SK-N-SH (cell line): Measurements from ENCODE around the gene ZBED3. TPM values are rescaled to one million over a fixed set of nuclear protein-coding genes. Genes with fewer than 3 reads are reported as not detected.

Source experiments
- CTCF ChIA-PET: fragments of 300-600, 350-600 bp; formaldehyde crosslinking; extraction: SDS; loops from one replicate; lab custom pipeline; 2021; lab: Yijun Ruan, JAX
- POLR2A ChIA-PET: fragments of 350-600 bp; sonication (Branson Sonifier 250); formaldehyde crosslinking; extraction: SDS; loops from one replicate; lab custom pipeline; 2020; ENCODE audit warnings: antibody characterized with exemption, inconsistent platforms; lab: Yijun Ruan, JAX
- DNase-seq: peaks from one replicate; pipeline ENCODE4 v3.0.0; 2012
- H2AFZ ChIP-seq: fragments of 200-600 bp; sonication (generic); 2 replicates; pipeline ENCODE4 v1.8.1; 2016; ENCODE audit warnings: antibody characterized with exemption, mild to moderate bottlenecking, low read depth
- H3F3A ChIP-seq: fragments of 200-600 bp; sonication (generic); replicated peaks from 2 replicates; pipeline ENCODE3; 2016; ENCODE audit warnings: antibody characterized with exemption, mild to moderate bottlenecking; ENCODE audit not compliant: insufficient read depth
- H3K27ac ChIP-seq, 2 experiments: fragments of 200-500 bp in 1 of 2; fragments of 200-600 bp in 1 of 2; sonication (Bioruptor generic) in 1 of 2; sonication (generic), shearing (Covaris generic) in 1 of 2; 2 replicates each; pipeline versions ENCODE4 v1.5.1 to v1.6.1; 2014 to 2016; ENCODE audit warnings: low read depth in 2 of 2, inconsistent platforms in 1 of 2, low read length in 1 of 2, mild to moderate bottlenecking in 1 of 2, mixed read lengths in 1 of 2
- H3K27me3 ChIP-seq: fragments of 200-600 bp; sonication (generic), shearing (Covaris generic); 2 replicates; pipeline ENCODE4 v1.6.1; 2016; ENCODE audit warnings: mixed run types; ENCODE audit not compliant: insufficient read depth
- H3K36me3 ChIP-seq, 2 experiments: fragments of 200-500 bp in 1 of 2; fragments of 200-600 bp in 1 of 2; sonication (Bioruptor generic) in 1 of 2; sonication (generic) in 1 of 2; replicated peaks in 1 of 2; 2 replicates each; pipeline versions ENCODE3 to v1.5.1; 2014 to 2016; ENCODE audit warnings: low read length in 1 of 2, mild to moderate bottlenecking in 1 of 2; ENCODE audit not compliant: insufficient read depth in 2 of 2, control insufficient read depth in 1 of 2
- H3K4me1 ChIP-seq, 2 experiments: fragments of 200-500 bp in 1 of 2; fragments of 200-600 bp in 1 of 2; sonication (Bioruptor generic) in 1 of 2; sonication (generic), shearing (Covaris generic) in 1 of 2; 2 replicates each; pipeline versions ENCODE4 v1.5.1 to v1.6.1; 2014 to 2016; ENCODE audit warnings: low read depth in 1 of 2, low read length in 1 of 2, mixed run types in 1 of 2; ENCODE audit not compliant: insufficient read depth in 2 of 2, control insufficient read depth in 1 of 2
- H3K4me2 ChIP-seq: fragments of 200-600 bp; sonication (generic), shearing (Covaris generic); 2 replicates; pipeline ENCODE4 v1.6.1; 2017; ENCODE audit warnings: mixed run types
- H3K4me3 ChIP-seq, 2 experiments: fragments of 200-500 bp in 1 of 2; fragments of 200-600 bp in 1 of 2; sonication (Bioruptor generic) in 1 of 2; sonication (generic), shearing (Covaris generic) in 1 of 2; 2 replicates each; pipeline versions ENCODE4 v1.5.1 to v1.8.1; 2014 to 2016; ENCODE audit warnings: low read depth in 2 of 2, inconsistent platforms in 1 of 2, low read length in 1 of 2, mild to moderate bottlenecking in 1 of 2, mixed read lengths in 1 of 2, moderate library complexity in 1 of 2
- H3K79me2 ChIP-seq: fragments of 200-600 bp; sonication (generic); 2 replicates; pipeline ENCODE4 v1.8.1; 2017; ENCODE audit warnings: mild to moderate bottlenecking; ENCODE audit not compliant: insufficient read depth
- H3K9ac ChIP-seq: fragments of 200-600 bp; sonication (generic); 2 replicates; pipeline ENCODE4 v1.6.1; 2017; ENCODE audit warnings: mixed run types
- H3K9me2 ChIP-seq: fragments of 200-600 bp; sonication (generic); 2 replicates; pipeline ENCODE4 v1.6.1; 2017; ENCODE audit warnings: mixed run types
- H3K9me3 ChIP-seq: fragments of 200-600 bp; sonication (generic); 2 replicates; pipeline ENCODE4 v1.6.1; 2017; ENCODE audit warnings: mixed run types, mild to moderate bottlenecking, moderate library complexity
- H4K20me1 ChIP-seq: fragments of 200-600 bp; sonication (generic); 2 replicates; pipeline ENCODE4 v1.6.1; 2017; ENCODE audit warnings: mild to moderate bottlenecking, mixed run types; ENCODE audit not compliant: insufficient read depth
- CHD2 ChIP-seq: fragments of 150-350 bp; IDR thresholded peaks from 2 replicates; pipeline ENCODE4 v1.6.1; 2018; ENCODE audit warnings: low read length; ENCODE audit not compliant: partially characterized antibody
- CTCF ChIP-seq: fragments of 200-600 bp; sonication (generic); IDR thresholded peaks from 2 replicates; pipeline ENCODE4 v1.6.1; 2017; ENCODE audit warnings: antibody characterized with exemption, mild to moderate bottlenecking, moderate library complexity
- EZH2phosphoT487 ChIP-seq: fragments of 200-600 bp; sonication (generic); IDR thresholded peaks from 2 replicates; pipeline ENCODE4 v1.6.1; 2017; ENCODE audit warnings: low read depth, mixed run types, mild to moderate bottlenecking, antibody characterized with exemption, moderate library complexity, borderline replicate concordance
- FOSL2 ChIP-seq: IDR thresholded peaks from 2 replicates; pipeline ENCODE4 v1.4.0; 2012; ENCODE audit warnings: low read depth, mild to moderate bottlenecking, moderate library complexity, borderline replicate concordance
- FOXJ3 ChIP-seq: sonication (generic); formaldehyde crosslinking; IDR thresholded peaks from 2 replicates; pipeline ENCODE4 v1.5.1; 2020; ENCODE audit warnings: mild to moderate bottlenecking, missing genetic modification reagents
- FOXM1 ChIP-seq: IDR thresholded peaks from 2 replicates; pipeline ENCODE4 v1.4.0; 2012; ENCODE audit warnings: low read depth, mild to moderate bottlenecking
- MEF2A ChIP-seq: IDR thresholded peaks from 2 replicates; pipeline ENCODE4 v1.4.0; 2012; ENCODE audit warnings: low read depth, borderline replicate concordance
- RAD21 ChIP-seq: IDR thresholded peaks from 2 replicates; pipeline ENCODE4 v1.6.1; 2012; ENCODE audit warnings: mild to moderate bottlenecking, low read length
- RCOR1 ChIP-seq: fragments of 150-350 bp; IDR thresholded peaks from 2 replicates; pipeline ENCODE4 v1.6.1; 2017; ENCODE audit warnings: antibody characterized with exemption, low read length
- RFX5 ChIP-seq: IDR thresholded peaks from 2 replicates; pipeline ENCODE4 v1.6.1; 2012; ENCODE audit warnings: mild to moderate bottlenecking, improper control_type of control experiment, low read length
- RXRA ChIP-seq: IDR thresholded peaks from 2 replicates; pipeline ENCODE4 v1.4.0; 2012; ENCODE audit warnings: low read depth, mild to moderate bottlenecking, borderline replicate concordance
- SIN3A ChIP-seq: IDR thresholded peaks from 2 replicates; pipeline ENCODE4 v1.6.1; 2012; ENCODE audit warnings: low read depth, mild to moderate bottlenecking, low read length, moderate library complexity, borderline replicate concordance
- SMC3 ChIP-seq: IDR thresholded peaks from 2 replicates; pipeline ENCODE4 v1.6.1; 2012; ENCODE audit warnings: low read depth, low read length, improper control_type of control experiment
- TEAD4 ChIP-seq: IDR thresholded peaks from 2 replicates; pipeline ENCODE4 v1.4.0; 2012; ENCODE audit warnings: mild to moderate bottlenecking, borderline replicate concordance; ENCODE audit not compliant: insufficient read depth
- YY1 ChIP-seq: IDR thresholded peaks from 2 replicates; pipeline ENCODE4 v1.4.0; 2012; ENCODE audit warnings: low read depth, mild to moderate bottlenecking
- WGBS: methylation state at CpG from one replicate; pipeline ENCODE4 v1.1.6; 2017; ENCODE audit warnings: low lambda C conversion rate; 5-methylcytosine and 5-hydroxymethylcytosine counted together
- polyA plus RNA-seq, 3 experiments: library from polyadenylated mRNA; depleted of rRNA; stranded (reverse); fragments of >200 nt; gene quantifications; 2 replicates each; pipeline ENCODE4 v1.2.3, GENCODE V29; 2012
- TF ChIP-seq, protein P1 (sequence below): IDR thresholded peaks from 2 replicates; pipeline ENCODE4 v1.6.1; 2012; ENCODE audit warnings: mild to moderate bottlenecking, low read depth, low read length, moderate library complexity

ZBED3 gene
- polyA plus RNA-seq, 1 of the 3 experiments (the other 2 are of a cell fraction), result 5.8 TPM

DNA sequence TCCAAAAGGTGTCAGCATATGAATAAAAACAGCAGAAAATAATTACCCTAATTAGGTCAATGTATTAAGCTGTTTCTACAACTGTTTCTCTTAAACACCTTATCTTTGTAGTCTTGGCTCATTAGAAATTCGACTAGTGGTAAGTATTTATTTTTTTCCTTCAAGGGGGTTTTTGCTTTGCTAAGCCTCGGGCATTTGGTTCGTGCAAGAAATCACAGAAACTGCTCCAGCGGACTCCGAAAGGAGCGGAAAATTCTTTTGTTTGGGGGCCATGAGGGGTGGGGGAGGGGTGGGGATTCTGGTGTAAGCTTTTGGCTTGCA, 757 bp downstream of the ZBED3 start:
- Histone ChIP-seq H3F3A (peaks cover 7% of the 10 kb centered on the region), H3K9ac (peak overlapping the region; percentile 71; the same call in 1 of the 2 replicates), H2AFZ (peak overlapping the region; percentile 86), H3K4me1 (peaks cover 0 to 10% of the 10 kb centered on the region in 2 experiments; a peak in 2 of 4 replicates), H3K27ac (peak overlapping the region; percentile 68 to 94), H3K27me3 (no peaks in the 10 kb centered on the region), H3K79me2 (no peaks in the 10 kb centered on the region), H3K9me2 (no peaks in the 10 kb centered on the region), H3K9me3 (no peaks in the 10 kb centered on the region), H3K4me3 (peak overlapping the region; percentile 66 to 69), H4K20me1 (no peaks in the 10 kb centered on the region), H3K36me3 (peaks cover 4 to 6% of the 10 kb centered on the region in 2 experiments), H3K4me2 (peak overlapping the region; percentile 83)
- ChIA-PET CTCF (interaction anchor here (0.9 to 3.1 kb wide), 6 partner anchors 9 to 431 kb away, joined by 4 to 46 read pairs (median 4); no protein-coding TSS in a partner anchor), POLR2A (interaction anchor here (0.9 to 2.9 kb wide), 3 partner anchors 9 to 406 kb away, joined by 5 to 20 read pairs (median 8); partner anchors contain the start of genes AGGF1 and WDR41)
- peak; percentile 88 for DNase-seq
- TF ChIP-seq RFX5 (no peak), FOSL2 (no peak), FOXM1 (no peak), SMC3 (no peak), RCOR1 (no peak), CTCF (no peak), FOXJ3 (no peak), TEAD4 (no peak), YY1 (no peak), RAD21 (no peak), MEF2A (no peak), CHD2 (no peak), EZH2phosphoT487 (no peak), SIN3A (no peak), RXRA (no peak)
- TF ChIP-seq, protein P1, sequence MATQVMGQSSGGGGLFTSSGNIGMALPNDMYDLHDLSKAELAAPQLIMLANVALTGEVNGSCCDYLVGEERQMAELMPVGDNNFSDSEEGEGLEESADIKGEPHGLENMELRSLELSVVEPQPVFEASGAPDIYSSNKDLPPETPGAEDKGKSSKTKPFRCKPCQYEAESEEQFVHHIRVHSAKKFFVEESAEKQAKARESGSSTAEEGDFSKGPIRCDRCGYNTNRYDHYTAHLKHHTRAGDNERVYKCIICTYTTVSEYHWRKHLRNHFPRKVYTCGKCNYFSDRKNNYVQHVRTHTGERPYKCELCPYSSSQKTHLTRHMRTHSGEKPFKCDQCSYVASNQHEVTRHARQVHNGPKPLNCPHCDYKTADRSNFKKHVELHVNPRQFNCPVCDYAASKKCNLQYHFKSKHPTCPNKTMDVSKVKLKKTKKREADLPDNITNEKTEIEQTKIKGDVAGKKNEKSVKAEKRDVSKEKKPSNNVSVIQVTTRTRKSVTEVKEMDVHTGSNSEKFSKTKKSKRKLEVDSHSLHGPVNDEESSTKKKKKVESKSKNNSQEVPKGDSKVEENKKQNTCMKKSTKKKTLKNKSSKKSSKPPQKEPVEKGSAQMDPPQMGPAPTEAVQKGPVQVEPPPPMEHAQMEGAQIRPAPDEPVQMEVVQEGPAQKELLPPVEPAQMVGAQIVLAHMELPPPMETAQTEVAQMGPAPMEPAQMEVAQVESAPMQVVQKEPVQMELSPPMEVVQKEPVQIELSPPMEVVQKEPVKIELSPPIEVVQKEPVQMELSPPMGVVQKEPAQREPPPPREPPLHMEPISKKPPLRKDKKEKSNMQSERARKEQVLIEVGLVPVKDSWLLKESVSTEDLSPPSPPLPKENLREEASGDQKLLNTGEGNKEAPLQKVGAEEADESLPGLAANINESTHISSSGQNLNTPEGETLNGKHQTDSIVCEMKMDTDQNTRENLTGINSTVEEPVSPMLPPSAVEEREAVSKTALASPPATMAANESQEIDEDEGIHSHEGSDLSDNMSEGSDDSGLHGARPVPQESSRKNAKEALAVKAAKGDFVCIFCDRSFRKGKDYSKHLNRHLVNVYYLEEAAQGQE, result no peak
- WGBS, result 2% methylated on average over 6 of the region's 6 CpGs
